IPS DF 4.7 (cell line): ENCODE measurements around the gene C1QB.

Experiments used
- DNase-seq: peaks from one replicate; pipeline ENCODE4 v3.0.0-alpha.2; 2013; ENCODE audit warnings: low spot score; ENCODE audit errors: extremely low read depth

Gene C1QB

GRCh38 chr1:22633697-22634463 lies 19.2 kb upstream of the C1QB start:
- no peak for DNase-seq

GRCh38 chr1:22635436-22635835 lies 17.6 kb upstream of the C1QB start:
- DNase-seq = no peak

- DNase-seq = no peak
Measured at GRCh38 chr1:22636353-22636752, 16.7 kb upstream of the C1QB start, which contains the start of gene C1QA. Gene C1QA (plus strand): TSS chr1:22636628. CDS start chr1:22637617, 989 bp downstream.

GRCh38 chr1:22636927-22637326 lies 16.1 kb upstream of the C1QB start:
- DNase-seq = no peak

- DNase-seq = no peak
Measured at GRCh38 chr1:22637907-22638445, 15.1 kb upstream of the C1QB start.

- DNase-seq = no peak
Measured at GRCh38 chr1:22638476-22639234, 14.4 kb upstream of the C1QB start.

- DNase-seq = no peak
Measured at GRCh38 chr1:22639286-22639685, 13.8 kb upstream of the C1QB start.

GRCh38 chr1:22641247-22641646 lies 11.8 kb upstream of the C1QB start:
- DNase-seq = no peak

GRCh38 chr1:22641906-22642636 lies 11.0 kb upstream of the C1QB start:
- no peak for DNase-seq

GRCh38 chr1:22643381-22643780 lies 9.7 kb upstream of the C1QB start, which contains the start of gene C1QC:
Gene C1QC (plus strand): TSS chr1:22643633. CDS start chr1:22644024, 391 bp downstream.
- no peak for DNase-seq

- no peak for DNase-seq
Measured at GRCh38 chr1:22643928-22644327, 9.1 kb upstream of the C1QB start.

GRCh38 chr1:22645931-22646330 lies 7.1 kb upstream of the C1QB start:
- DNase-seq = no peak

GRCh38 chr1:22646384-22646783 lies 6.7 kb upstream of the C1QB start:
- DNase-seq = no peak

- no peak for DNase-seq
Measured at GRCh38 chr1:22650089-22650693, 2.8 kb upstream of the C1QB start.

- no peak for DNase-seq
Measured at GRCh38 chr1:22651941-22652856, 837 bp upstream of the C1QB start.

GRCh38 chr1:22654692-22655091 lies 1.7 kb downstream of the C1QB start:
- DNase-seq = no peak

GRCh38 chr1:22658385-22659163 lies 5.5 kb downstream of the C1QB start:
- DNase-seq = no peak

GRCh38 chr1:22660716-22661241 lies 7.7 kb downstream of the C1QB start:
- no peak for DNase-seq

GRCh38 chr1:22661880-22662279 lies 8.8 kb downstream of the C1QB start:
- no peak for DNase-seq
